HEK293 (cell line): Measurements from ENCODE around the gene HOXB9.
A peak's percentile ranks its signal among the peaks of the same experiment; 100 is the strongest.

ENCODE experiments used
- CTCF ChIA-PET: fragments of 350-600 bp; formaldehyde crosslinking; extraction: SDS; loops from one replicate; lab custom pipeline; 2021; ENCODE audit warnings: antibody characterized with exemption; lab: Yijun Ruan, JAX
- POLR2A ChIA-PET: fragments of 300-600 bp; formaldehyde crosslinking; extraction: SDS; loops from one replicate; lab custom pipeline; 2020; ENCODE audit warnings: antibody characterized with exemption, inconsistent platforms; lab: Yijun Ruan, JAX
- H3K27ac ChIP-seq: fragments of 200-500 bp; sonication (Bioruptor generic); 2 replicates; pipeline ENCODE4 v1.5.1; 2014; ENCODE audit warnings: low read depth, low read length, control low read depth, inconsistent platforms; ENCODE audit errors: extremely low read depth
- H3K36me3 ChIP-seq, 2 experiments: fragments of 200-500 bp in 1 of 2; sonication (Bioruptor generic) in 1 of 2; 1 replicate in 1 of 2; 2 replicates in 1 of 2; pipeline ENCODE4 v1.5.1; 2014 to 2017; ENCODE audit warnings: inconsistent platforms in 2 of 2, low read length in 2 of 2; ENCODE audit not compliant: control insufficient read depth in 2 of 2, insufficient read depth in 1 of 2
- H3K4me1 ChIP-seq: fragments of 200-500 bp; sonication (Bioruptor generic); 2 replicates; pipeline ENCODE4 v1.5.1; 2014; ENCODE audit warnings: mild to moderate bottlenecking, low read length, inconsistent platforms; ENCODE audit not compliant: control insufficient read depth, insufficient read depth
- H3K4me3 ChIP-seq: 2 replicates; pipeline ENCODE4 v1.5.1; 2011; ENCODE audit warnings: low read depth, mild to moderate bottlenecking, control low read depth, low read length, moderate library complexity
- H3K9me3 ChIP-seq: fragments of 200-500 bp; sonication (Bioruptor generic); 2 replicates; pipeline ENCODE4 v1.5.1; 2014; ENCODE audit warnings: low read depth, low read length, inconsistent platforms; ENCODE audit not compliant: control insufficient read depth, insufficient read depth
- IKZF3 ChIP-seq: fragments of 450-650 bp; IDR thresholded peaks from 2 replicates; pipeline ENCODE4 v1.5.0; 2018; ENCODE audit warnings: missing biosample characterization, mild to moderate bottlenecking, missing genetic modification characterization, moderate library complexity
- OVOL3 ChIP-seq: fragments of 450-650 bp; formaldehyde crosslinking; IDR thresholded peaks from 2 replicates; pipeline ENCODE4 v1.5.1; 2016; ENCODE audit warnings: missing biosample characterization, missing genetic modification characterization
- PRDM4 ChIP-seq: fragments of 450-650 bp; formaldehyde crosslinking; IDR thresholded peaks from 2 replicates; pipeline ENCODE4 v1.5.1; 2017; ENCODE audit warnings: missing biosample characterization, missing genetic modification characterization
- SCRT2 ChIP-seq: fragments of 450-650 bp; formaldehyde crosslinking; IDR thresholded peaks from 2 replicates; pipeline ENCODE4 v1.5.1; 2016; ENCODE audit warnings: missing biosample characterization, missing genetic modification characterization
- SP3 ChIP-seq: fragments of 450-650 bp; formaldehyde crosslinking; IDR thresholded peaks from 2 replicates; pipeline ENCODE4 v1.5.1; 2016; ENCODE audit warnings: missing biosample characterization, missing genetic modification characterization
- YY2 ChIP-seq: fragments of 450-650 bp; formaldehyde crosslinking; IDR thresholded peaks from 2 replicates; pipeline ENCODE4 v1.5.1; 2016; ENCODE audit warnings: missing biosample characterization, missing genetic modification characterization
- ZBTB10 ChIP-seq: fragments of 450-650 bp; formaldehyde crosslinking; IDR thresholded peaks from 2 replicates; pipeline ENCODE4 v1.5.1; 2016; ENCODE audit warnings: missing biosample characterization, missing genetic modification characterization
- ZBTB11 ChIP-seq: fragments of 450-650 bp; formaldehyde crosslinking; conservative IDR thresholded peaks from 2 replicates; pipeline ENCODE4 v1.5.1; 2016; ENCODE audit warnings: low read depth, missing biosample characterization, missing genetic modification characterization
- ZBTB20 ChIP-seq: fragments of 450-650 bp; formaldehyde crosslinking; IDR thresholded peaks from 2 replicates; pipeline ENCODE4 v1.5.1; 2016; ENCODE audit warnings: missing biosample characterization, missing genetic modification characterization
- ZBTB48 ChIP-seq: fragments of 450-650 bp; formaldehyde crosslinking; IDR thresholded peaks from 2 replicates; pipeline ENCODE4 v1.5.1; 2016; ENCODE audit warnings: missing biosample characterization, missing genetic modification characterization
- ZNF175 ChIP-seq: fragments of 450-650 bp; formaldehyde crosslinking; IDR thresholded peaks from 2 replicates; pipeline ENCODE4 v1.5.1; 2016; ENCODE audit warnings: missing biosample characterization, missing genetic modification characterization
- ZNF184 ChIP-seq: fragments of 450-650 bp; IDR thresholded peaks from 2 replicates; pipeline ENCODE4 v1.5.1; 2018; ENCODE audit warnings: missing biosample characterization, mild to moderate bottlenecking, missing genetic modification characterization
- ZNF2 ChIP-seq: fragments of 450-650 bp; formaldehyde crosslinking; IDR thresholded peaks from 2 replicates; pipeline ENCODE4 v1.5.1; 2016; ENCODE audit warnings: missing biosample characterization, missing genetic modification characterization
- ZNF202 ChIP-seq: fragments of 450-650 bp; formaldehyde crosslinking; IDR thresholded peaks from 2 replicates; pipeline ENCODE4 v1.5.1; 2016; ENCODE audit warnings: missing biosample characterization, missing genetic modification characterization, borderline replicate concordance
- ZNF335 ChIP-seq: fragments of 450-650 bp; formaldehyde crosslinking; conservative IDR thresholded peaks from 2 replicates; pipeline ENCODE4 v1.5.1; 2016; ENCODE audit warnings: missing biosample characterization, missing genetic modification characterization
- ZNF423 ChIP-seq: fragments of 450-650 bp; formaldehyde crosslinking; IDR thresholded peaks from 2 replicates; pipeline ENCODE4 v1.5.1; 2016; ENCODE audit warnings: missing biosample characterization, missing genetic modification characterization
- ZNF521 ChIP-seq: fragments of 450-650 bp; formaldehyde crosslinking; IDR thresholded peaks from 2 replicates; pipeline ENCODE4 v1.5.1; 2017; ENCODE audit warnings: missing biosample characterization, mild to moderate bottlenecking, missing genetic modification characterization
- ZNF600 ChIP-seq: fragments of 450-650 bp; formaldehyde crosslinking; IDR thresholded peaks from 2 replicates; pipeline ENCODE4 v1.5.1; 2016; ENCODE audit warnings: missing biosample characterization, missing genetic modification characterization
- ZNF692 ChIP-seq: fragments of 450-650 bp; formaldehyde crosslinking; IDR thresholded peaks from 2 replicates; pipeline ENCODE4 v1.5.1; 2016; ENCODE audit warnings: missing biosample characterization, missing genetic modification characterization
- ZNF76 ChIP-seq: fragments of 450-650 bp; formaldehyde crosslinking; IDR thresholded peaks from 2 replicates; pipeline ENCODE4; 2016; ENCODE audit warnings: low read depth, missing biosample characterization, missing genetic modification characterization, borderline replicate concordance
- ZNF843 ChIP-seq: fragments of 450-650 bp; formaldehyde crosslinking; IDR thresholded peaks from 2 replicates; pipeline ENCODE4 v1.5.1; 2016; ENCODE audit warnings: missing biosample characterization, missing genetic modification characterization

HOXB9 gene

GRCh38 chr17:48594538-48595277 is 31.4 kb downstream of the HOXB9 start:
- Histone ChIP-seq H3K9me3 (no peaks in the 10 kb centered on the region), H3K27ac (peak overlapping the region; percentile 68), H3K4me3 (no peak overlapping the region), H3K36me3 (peaks cover 5 to 46% of the 10 kb centered on the region in 2 experiments; a peak in 2 of 3 replicates), H3K4me1 (peaks cover 38% of the 10 kb centered on the region)
- ChIA-PET CTCF (interaction anchor here (0.6 to 6.0 kb wide), 21 partner anchors 12 to 380 kb away, joined by 3 to 52 read pairs (median 6); no protein-coding TSS in a partner anchor), POLR2A (no interaction called here)
- TF ChIP-seq ZBTB11 (0 out of 2 replicates have a peak, but pooled peaks have one; percentile 4), ZNF600 (tag by site-specific recombination) (0 out of 2 replicates have a peak, but pooled peaks have one; percentile 8), SCRT2 (no peak), ZBTB20 (peak; percentile 11; the same call in 1 of the 2 replicates), ZNF335 (tag by site-specific recombination) (peak; percentile 88), ZNF175 (tag by site-specific recombination) (no peak), PRDM4 (tag by site-specific recombination) (0 out of 2 replicates have a peak, but pooled peaks have one; percentile 36), ZNF521 (no peak)

GRCh38 chr17:48593840-48594537 is 32.2 kb downstream of the HOXB9 start:
- Histone ChIP-seq H3K4me1 (peaks cover 31% of the 10 kb centered on the region), H3K4me3 (no peak overlapping the region; the same call in 1 of the 2 replicates), H3K9me3 (no peaks in the 10 kb centered on the region), H3K36me3 (peaks cover 5 to 46% of the 10 kb centered on the region in 2 experiments; a peak in 2 of 3 replicates), H3K27ac (peak overlapping the region; percentile 68)
- ChIA-PET POLR2A (interaction anchor here (1.6 kb wide), 1 partner anchor 47 kb away, joined by 4 read pairs; no protein-coding TSS in a partner anchor), CTCF (interaction anchor here (0.6 to 6.0 kb wide), 34 partner anchors 10 to 379 kb away, joined by 3 to 52 read pairs (median 6); no protein-coding TSS in a partner anchor)
- TF ChIP-seq ZNF692 (tag by site-specific recombination) (peak; percentile 54; the same call in 1 of the 2 replicates), ZNF843 (tag by site-specific recombination) (peak; percentile 83), ZNF202 (tag by site-specific recombination) (no peak), YY2 (tag by site-specific recombination) (peak; percentile 87), OVOL3 (tag by site-specific recombination) (no peak), ZBTB10 (tag by site-specific recombination) (0 out of 2 replicates have a peak, but pooled peaks have one; percentile 34), ZNF423 (tag by site-specific recombination) (peak; percentile 37; the same call in 1 of the 2 replicates), IKZF3 (tag by site-specific recombination) (peak; percentile 92), SP3 (tag by site-specific recombination) (peak; percentile 67), ZBTB48 (tag by site-specific recombination) (peak; percentile 39; the same call in 1 of the 2 replicates), ZNF2 (tag by site-specific recombination) (peak; percentile 50), ZNF184 (peak; percentile 59; the same call in 1 of the 2 replicates), ZNF76 (tag by site-specific recombination) (peak; percentile 66; the same call in 1 of the 2 replicates)
